GM06990 (cell line): ENCODE measurements around the gene CDR2.
"Not testable (repeated sequence)": the region's sequence is repeated elsewhere in the genome, so short reads cannot be mapped to it uniquely, and the experiment has no call there.

ENCODE experiments used
- DNase-seq: peaks from one replicate; pipeline ENCODE4 v3.0.0-alpha.2; 2011; ENCODE audit not compliant: insufficient read length; ENCODE audit errors: extremely low read depth
- H3K27me3 ChIP-seq: replicated peaks from 2 replicates; pipeline ENCODE4 v1.6.0; 2011; ENCODE audit warnings: low read length; ENCODE audit not compliant: control insufficient read depth, insufficient read depth
- H3K36me3 ChIP-seq: 2 replicates; pipeline ENCODE4 v1.5.1; 2011; ENCODE audit warnings: low read length; ENCODE audit not compliant: control insufficient read depth, insufficient read depth
- H3K4me3 ChIP-seq: replicated peaks from 2 replicates; pipeline ENCODE4 v1.5.1; 2011; ENCODE audit warnings: low read depth, mild to moderate bottlenecking, control low read depth, low read length
- CTCF ChIP-seq: IDR thresholded peaks from 2 replicates; pipeline ENCODE4 v1.5.1; 2011; ENCODE audit warnings: low read length, control low read depth, mild to moderate bottlenecking, inconsistent platforms; ENCODE audit not compliant: insufficient read depth, poor library complexity, severe bottlenecking

CDR2 gene

GRCh38 chr16:22353933-22354541, 20.4 kb downstream of the CDR2 start:
- Histone ChIP-seq H3K27me3 (no peaks in the 10 kb centered on the region), H3K36me3 (peaks cover 5% of the 10 kb centered on the region; the same call in 1 of the 2 replicates), H3K4me3 (no peak overlapping the region)
- TF ChIP-seq CTCF = no peak
- DNase-seq = no peak

- DNase-seq = peak; percentile 21
- peaks cover 5% of the 10 kb centered on the region; the same call in 1 of the 2 replicates for H3K36me3 ChIP-seq
- TF ChIP-seq CTCF = no peak
- H3K4me3 ChIP-seq = no peak overlapping the region
- H3K27me3 ChIP-seq = no peaks in the 10 kb centered on the region
Measured at GRCh38 chr16:22353191-22353919, 21.1 kb downstream of the CDR2 start.

DNA sequence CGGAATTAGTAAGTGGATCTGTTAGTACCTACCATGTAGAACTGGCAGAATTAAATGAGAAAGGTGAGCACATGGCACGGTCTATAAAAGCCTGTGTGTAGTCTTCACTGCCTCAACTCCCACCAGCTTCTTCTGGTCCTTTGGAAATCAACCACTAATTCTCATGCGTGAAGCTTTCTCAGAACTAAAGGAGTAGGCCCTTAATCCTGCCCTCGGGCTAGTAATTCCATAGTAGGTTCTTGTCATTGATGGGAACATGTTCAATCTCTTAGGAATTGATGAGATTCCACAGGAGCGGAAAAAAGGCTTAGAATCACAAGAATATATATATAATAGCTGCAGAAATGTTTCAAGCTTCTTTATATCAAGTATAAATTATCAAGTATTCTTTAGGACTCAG, 21.7 kb downstream of the CDR2 start:
- peaks cover 5% of the 10 kb centered on the region; the same call in 1 of the 2 replicates for H3K36me3 ChIP-seq
- H3K4me3 ChIP-seq = no peak overlapping the region
- TF ChIP-seq CTCF = no peak
- DNase-seq = no peak
- no peaks in the 10 kb centered on the region for H3K27me3 ChIP-seq

DNA sequence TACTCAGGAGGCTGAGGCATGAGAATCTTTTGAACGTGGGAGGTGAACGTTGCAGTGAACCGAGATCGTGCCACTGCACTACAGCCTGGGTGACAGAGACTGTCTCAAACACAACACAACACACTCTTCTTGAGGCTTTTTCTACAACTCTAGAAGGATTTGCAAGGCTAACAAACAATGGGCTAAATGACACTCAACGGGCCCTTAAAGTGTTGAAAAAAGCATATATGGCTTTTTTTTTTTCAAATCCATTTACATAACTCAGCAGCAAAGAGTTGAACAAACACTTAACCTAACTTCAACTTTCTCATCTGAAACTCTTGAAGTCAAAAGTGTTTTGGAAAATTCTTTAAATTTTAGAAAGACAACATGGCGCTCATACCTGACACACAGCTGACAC, 22.3 kb downstream of the CDR2 start:
- H3K27me3 ChIP-seq = no peaks in the 10 kb centered on the region
- no peak overlapping the region for H3K4me3 ChIP-seq
- no peak for DNase-seq
- no peak for TF ChIP-seq CTCF
- peaks cover 10% of the 10 kb centered on the region for H3K36me3 ChIP-seq

- H3K4me3 ChIP-seq, H3K27me3 ChIP-seq, DNase-seq: not testable (repeated sequence)
- H3K36me3 ChIP-seq = peaks cover 13% of the 10 kb centered on the region
Measured at GRCh38 chr16:22351017-22351416, 23.4 kb downstream of the CDR2 start.

DNA sequence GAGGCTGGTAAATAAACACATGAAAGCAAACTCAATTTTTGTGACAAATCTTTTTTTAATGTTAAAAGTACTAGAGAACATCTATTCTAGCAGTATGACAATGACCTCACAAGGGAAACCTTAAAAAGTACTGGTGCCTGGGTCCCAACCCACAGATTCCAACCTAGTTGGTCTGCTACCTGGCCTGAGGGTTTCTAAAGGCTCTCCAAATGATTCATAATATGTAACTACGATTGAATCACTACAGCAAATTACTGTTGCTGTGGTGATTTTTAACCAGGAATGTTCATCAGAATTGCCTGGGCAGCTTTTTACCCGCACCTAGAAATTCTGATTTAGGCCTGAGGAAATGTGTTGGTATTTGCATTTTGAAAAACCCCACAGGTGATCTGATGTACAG, 26.1 kb downstream of the CDR2 start:
- no peaks in the 10 kb centered on the region for H3K27me3 ChIP-seq
- no peak for DNase-seq
- H3K36me3 ChIP-seq = peaks cover 13% of the 10 kb centered on the region
- no peak for TF ChIP-seq CTCF
- H3K4me3 ChIP-seq = no peak overlapping the region
